Stimulated activated CD4-positive, alpha-beta T cell treated with anti-CD3 and anti-CD28 coated beads, Interleukin-15, amount 100 ng/mL, for 48 hours (primary cell): ENCODE results near the gene RP2.

Experiments used
- DNase-seq, 2 donors: peaks; one replicate each; pipeline ENCODE4 v3.0.0-alpha.2; 2020; ENCODE audit warnings: low read depth in 2 of 2

RP2 gene

DNA sequence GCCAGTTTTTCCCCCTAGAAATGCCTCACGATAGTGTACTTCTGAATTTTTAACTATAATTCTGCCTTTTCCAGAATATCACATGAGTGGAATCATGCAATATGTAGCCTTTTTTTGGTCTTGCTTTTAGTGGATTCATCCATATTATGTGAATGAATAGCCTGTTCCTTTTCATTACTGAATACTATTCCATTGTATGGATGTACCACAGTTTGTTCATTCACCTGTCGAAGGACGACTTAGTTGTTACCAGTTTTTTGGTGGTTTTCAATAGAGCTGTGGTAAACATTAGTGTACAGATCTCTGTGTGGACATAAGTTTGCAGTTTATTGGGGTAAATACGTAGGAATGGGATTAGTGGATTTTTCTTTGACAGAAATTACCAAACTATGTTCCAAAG, 83.4 kb downstream of the RP2 start:
- DNase-seq, result no peak

DNA sequence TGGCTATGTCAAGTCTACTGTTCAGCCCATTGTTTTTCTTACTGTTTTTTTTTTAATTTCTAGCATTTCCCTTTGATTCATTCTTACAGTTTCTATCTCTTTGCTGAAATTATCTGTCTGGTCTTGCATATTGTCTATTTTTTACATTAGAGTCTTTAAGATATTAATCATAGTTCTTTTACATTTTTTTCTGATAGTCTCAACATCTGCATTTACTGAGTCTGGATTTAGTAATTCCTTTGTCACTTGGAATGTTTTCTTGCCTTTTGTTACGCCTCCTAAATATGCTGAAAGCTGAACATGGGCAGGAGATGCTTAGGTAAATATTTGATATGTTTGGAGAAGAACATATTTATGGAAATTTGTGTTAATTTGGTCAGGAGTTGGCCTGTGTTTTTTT, 85.8 kb downstream of the RP2 start:
- DNase-seq, result no peak

DNA sequence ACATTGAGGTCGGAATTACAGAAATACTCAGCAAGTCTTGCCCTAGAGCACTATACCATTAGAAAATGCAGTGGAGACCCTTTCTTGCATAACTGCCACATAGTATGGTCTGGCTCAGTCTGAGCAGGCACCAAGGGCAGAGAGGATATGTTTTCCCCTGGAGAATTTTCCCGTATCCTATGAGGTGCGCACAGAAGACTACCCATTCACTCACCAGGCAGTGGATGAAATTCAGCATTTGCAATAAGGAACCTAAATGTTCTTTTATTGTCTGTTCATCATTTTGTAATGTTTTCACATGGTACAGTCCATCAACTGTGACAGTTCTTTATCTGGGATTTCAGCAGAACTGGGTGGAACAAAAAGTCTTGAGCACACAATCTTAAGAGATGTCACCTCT, 90.9 kb downstream of the RP2 start:
- no peak for DNase-seq

DNA sequence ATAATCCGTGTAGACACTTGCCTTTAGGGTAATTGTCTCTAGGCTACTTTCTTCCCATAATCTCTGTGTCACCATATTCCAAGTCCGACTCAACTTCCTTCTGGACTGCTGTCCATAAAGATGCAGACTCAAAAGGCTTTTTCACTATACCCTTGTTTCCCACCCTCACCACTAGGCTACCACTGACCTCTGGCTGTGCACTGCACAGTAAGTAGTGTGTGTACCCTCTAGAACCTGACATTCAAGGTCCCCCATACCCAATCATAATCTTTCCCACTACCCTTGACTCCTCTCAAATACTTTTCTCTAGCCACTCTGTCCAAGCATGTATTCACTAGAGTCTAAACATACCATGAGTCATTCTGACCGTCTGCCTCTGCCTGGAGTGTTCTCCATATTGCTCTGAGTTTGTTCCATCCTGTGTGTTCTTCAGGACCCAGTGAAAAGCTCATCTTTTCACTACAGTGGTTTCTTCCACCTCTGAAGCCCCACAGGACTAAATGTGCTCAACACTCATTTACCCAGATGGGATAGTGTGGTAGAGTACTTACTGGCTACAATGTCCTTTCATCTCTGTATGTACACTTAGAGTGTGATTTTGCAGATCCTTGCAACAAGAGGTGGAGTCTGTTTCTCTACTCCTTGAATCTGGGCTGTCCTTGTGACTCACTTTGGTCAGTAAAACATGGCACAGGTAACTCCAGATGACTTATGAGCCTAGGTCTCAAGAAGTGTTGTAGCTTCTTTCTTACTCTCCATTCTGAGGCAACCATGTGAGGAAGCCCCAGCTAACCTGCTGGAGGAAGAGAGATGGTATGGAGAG, 92.8 kb downstream of the RP2 start:
- no peak for DNase-seq
